Keratinocyte (primary cell): ENCODE results near the gene ACP6. TPM values are rescaled to one million over a fixed set of nuclear protein-coding genes. Genes with fewer than 3 reads are reported as not detected.

Experiments
- DNase-seq: peaks from one replicate; pipeline ENCODE4 v3.0.0-alpha.2; 2011; ENCODE audit warnings: low read depth, missing footprints, low spot score
- FAIRE-seq: peaks from 2 replicates; lab custom pipeline; 2011; peaks lifted over from hg19 to GRCh38; lab: Jason Lieb, UNC
- H2AFZ ChIP-seq: 2 replicates; pipeline ENCODE4 v1.6.0; 2012; ENCODE audit warnings: low read length, control low read depth, inconsistent platforms; ENCODE audit not compliant: control insufficient read depth
- H3K27ac ChIP-seq: 2 replicates; pipeline ENCODE4 v1.5.1; 2011; ENCODE audit warnings: low read length; ENCODE audit not compliant: control insufficient read depth, insufficient read depth
- H3K27me3 ChIP-seq: 3 replicates; pipeline ENCODE4 v1.6.0; 2011; ENCODE audit warnings: low read length; ENCODE audit not compliant: control insufficient read depth, insufficient read depth; ENCODE audit errors: extremely low read depth
- H3K36me3 ChIP-seq, 2 experiments: 2 replicates in 1 of 2; 3 replicates in 1 of 2; pipeline ENCODE4 v1.5.1; 2011; ENCODE audit warnings: low read length in 2 of 2, mild to moderate bottlenecking in 1 of 2; ENCODE audit not compliant: control insufficient read depth in 2 of 2, insufficient read depth in 2 of 2; ENCODE audit errors: extremely low read depth in 1 of 2
- H3K4me1 ChIP-seq: 3 replicates; pipeline ENCODE4 v1.5.1; 2011; ENCODE audit warnings: low read length; ENCODE audit not compliant: control insufficient read depth, insufficient read depth; ENCODE audit errors: extremely low read depth
- H3K4me2 ChIP-seq: 3 replicates; pipeline ENCODE4 v1.6.0; 2011; ENCODE audit warnings: low read depth, low read length; ENCODE audit not compliant: control insufficient read depth, insufficient read depth; ENCODE audit errors: extremely low read depth
- H3K4me3 ChIP-seq, 3 experiments: fragments of 200-600 bp in 1 of 3; sonication (generic) in 1 of 3; 2 replicates in 2 of 3; 3 replicates in 1 of 3; pipeline ENCODE4 v1.5.1; 2011 to 2016; ENCODE audit warnings: low read length in 3 of 3, mild to moderate bottlenecking in 3 of 3, control low read depth in 2 of 3, inconsistent platforms in 1 of 3, low read depth in 1 of 3, mixed read lengths in 1 of 3, mixed run types in 1 of 3, moderate library complexity in 1 of 3; ENCODE audit not compliant: control insufficient read depth in 2 of 3, insufficient read depth in 2 of 3; ENCODE audit errors: extremely low read depth in 1 of 3
- H3K79me2 ChIP-seq: 2 replicates; pipeline ENCODE4 v1.6.0; 2012; ENCODE audit warnings: low read length; ENCODE audit not compliant: control insufficient read depth, insufficient read depth
- H3K9ac ChIP-seq: 3 replicates; pipeline ENCODE4 v1.6.0; 2011; ENCODE audit warnings: low read length; ENCODE audit not compliant: control insufficient read depth, insufficient read depth; ENCODE audit errors: extremely low read depth
- H3K9me1 ChIP-seq: 3 replicates; pipeline ENCODE4 v1.6.0; 2011; ENCODE audit warnings: low read length; ENCODE audit not compliant: control insufficient read depth, insufficient read depth; ENCODE audit errors: extremely low read depth
- H3K9me3 ChIP-seq: 2 replicates; pipeline ENCODE4 v1.5.1; 2012; ENCODE audit warnings: low read depth, low read length; ENCODE audit not compliant: control insufficient read depth
- H4K20me1 ChIP-seq: 3 replicates; pipeline ENCODE4 v1.6.0; 2011; ENCODE audit warnings: low read length; ENCODE audit not compliant: control insufficient read depth, insufficient read depth; ENCODE audit errors: extremely low read depth
- CTCF ChIP-seq, 3 experiments: IDR thresholded peaks in 1 of 3; conservative IDR thresholded peaks in 1 of 3; optimal IDR thresholded peaks in 1 of 3; 2 replicates in 2 of 3; 3 replicates in 1 of 3; pipeline versions ENCODE3 to v1.5.1; 2011; ENCODE audit warnings: low read length in 3 of 3, mild to moderate bottlenecking in 3 of 3, moderate library complexity in 2 of 3, control low read depth in 1 of 3, inconsistent platforms in 1 of 3; ENCODE audit not compliant: insufficient read depth in 2 of 3; ENCODE audit errors: extremely low read depth in 1 of 3
- EZH2 ChIP-seq: IDR thresholded peaks from one replicate; pipeline ENCODE4 v1.6.1; 2012; ENCODE audit warnings: inconsistent platforms, mild to moderate bottlenecking, low read length, moderate library complexity
- dilution Hi-C: fragments of 300-500 bp; cut with MboI; formaldehyde crosslinking; loops from one replicate; pipeline ENCODE4 v1.7.0; 2020; ENCODE audit warnings: low sequenced_read_pairs; ENCODE audit not compliant: extremely low pct_ligation_motif_present
- polyA plus RNA-seq, 5 experiments: library from polyadenylated mRNA; depleted of rRNA in 3 of 5; stranded (reverse) in 3 of 5; stranded (forward) in 1 of 5; unstranded in 1 of 5; fragments of >200 nt; gene quantifications; 1 replicate in 1 of 5; 2 replicates in 3 of 5; 3 replicates in 1 of 5; pipeline versions ENCODE4 v1.2.1 to v1.2.3, GENCODE V29; 2011 to 2012; ENCODE audit warnings: missing spikeins in 2 of 5, low read depth in 1 of 5, low replicate concordance in 1 of 5
- small RNA-seq, 3 experiments: library from RNA; depleted of rRNA; stranded (forward); fragments of <200 nt; gene quantifications; one replicate each; pipeline ENCODE3, GENCODE V24; 2012; ENCODE audit warnings: low read depth in 3 of 3, low replicate concordance in 1 of 3; ENCODE audit not compliant: insufficient read length in 3 of 3

The ACP6 gene
- polyA plus RNA-seq, 1 donor (not counting 4 experiments of a cell fraction or from before 2014, with no cell fraction given) = 7.4 TPM

DNA sequence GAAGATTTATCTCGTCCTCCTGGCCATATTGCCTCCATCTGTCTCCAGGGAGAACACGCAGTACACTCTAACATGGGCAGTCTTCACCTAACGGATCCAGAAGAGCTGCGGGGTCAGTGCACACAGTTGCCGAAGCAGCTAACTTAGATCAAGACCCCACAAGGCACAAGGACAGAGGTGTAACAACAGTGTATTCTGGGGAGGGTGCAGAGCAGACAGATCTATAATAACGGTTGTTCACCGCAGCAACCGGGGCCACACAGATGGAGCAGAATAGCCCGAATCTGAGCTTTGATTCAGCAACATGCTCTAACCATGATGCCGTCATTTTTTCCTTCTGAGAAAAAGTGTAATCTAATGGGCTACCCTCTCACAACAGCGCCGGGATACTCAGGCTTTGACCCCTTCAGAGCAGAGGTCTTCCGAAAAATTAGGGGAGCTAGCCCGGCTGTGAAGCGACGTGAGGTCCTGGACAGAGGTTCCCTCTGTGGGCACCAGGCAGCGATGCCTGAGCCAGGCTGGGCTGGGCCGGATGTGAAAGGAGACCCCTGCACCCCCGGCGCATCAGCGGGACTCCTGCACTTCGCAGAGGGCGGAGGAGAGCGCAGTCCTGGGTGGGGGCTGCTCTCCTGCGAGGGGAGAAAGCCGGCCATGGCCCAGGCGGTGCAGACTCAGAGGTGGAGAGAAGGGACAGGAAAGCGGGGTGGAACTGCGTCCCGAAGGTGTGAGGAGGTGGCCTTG is 71.5 kb downstream of the ACP6 start:
- Histone ChIP-seq H3K36me3 (no peaks in the 10 kb centered on the region), H3K27ac (peak overlapping the region; percentile 4), H4K20me1 (no peaks in the 10 kb centered on the region), H3K27me3 (peaks cover 10% of the 10 kb centered on the region), H3K9me1 (no peaks in the 10 kb centered on the region), H3K79me2 (no peaks in the 10 kb centered on the region), H3K9ac (peak overlapping the region; percentile 68), H3K4me1 (peaks cover 15% of the 10 kb centered on the region), H3K4me2 (peak overlapping the region; percentile 96), H3K4me3 (peak overlapping the region; percentile 65 to 84 (median 68)), H3K9me3 (no peaks in the 10 kb centered on the region), H2AFZ (peak overlapping the region; percentile 96)
- DNase-seq (no peak), FAIRE-seq (no peak)
- dilution Hi-C loops = no loop called here
- peak; percentile 61 for TF ChIP-seq EZH2
- TF ChIP-seq CTCF (optimal IDR thresholded peaks at IDR 0.05 in 1 of 3, IDR thresholded peaks at IDR 0.05 in 1 of 3, conservative IDR thresholded peaks at IDR 0.05 in 1 of 3; ENCODE audit: extremely low read depth in 1 of 3, insufficient read depth in 2 of 3, low read length in 3 of 3) = no peak

DNA sequence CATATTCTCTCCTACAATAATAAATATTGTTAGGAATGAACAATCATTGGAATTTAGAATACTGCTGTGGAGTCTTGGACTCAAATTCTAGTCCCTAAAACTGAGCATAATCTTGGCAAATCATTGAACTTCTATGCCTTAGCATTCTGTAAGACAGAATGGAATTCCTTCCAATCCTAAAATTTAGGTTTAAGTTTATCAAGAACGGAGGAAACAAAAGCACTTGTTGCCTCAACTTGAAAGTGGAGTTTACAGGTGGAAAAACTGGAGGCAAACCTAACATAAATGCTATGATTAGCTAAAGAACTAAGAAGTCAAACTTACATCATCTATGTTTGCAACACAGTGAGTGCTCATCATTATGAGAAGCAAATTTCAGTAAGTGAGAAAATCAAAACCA is 73.3 kb downstream of the ACP6 start:
- Histone ChIP-seq H3K4me3 (no peak overlapping the region), H3K79me2 (no peaks in the 10 kb centered on the region), H2AFZ (no peak overlapping the region), H3K9ac (no peak overlapping the region), H3K36me3 (no peaks in the 10 kb centered on the region), H3K27ac (no peak overlapping the region), H4K20me1 (no peaks in the 10 kb centered on the region), H3K9me1 (no peaks in the 10 kb centered on the region), H3K9me3 (no peaks in the 10 kb centered on the region), H3K4me2 (no peak overlapping the region), H3K27me3 (peaks cover 21% of the 10 kb centered on the region), H3K4me1 (peaks cover 15% of the 10 kb centered on the region)
- FAIRE-seq (no peak), DNase-seq (no peak)
- TF ChIP-seq EZH2 (no peak), CTCF (optimal IDR thresholded peaks at IDR 0.05 in 1 of 3, IDR thresholded peaks at IDR 0.05 in 1 of 3, conservative IDR thresholded peaks at IDR 0.05 in 1 of 3; ENCODE audit: extremely low read depth in 1 of 3, insufficient read depth in 2 of 3, low read length in 3 of 3) (no peak)
- dilution Hi-C loops = no loop called here

Small RNA genes within 50 kb of the gene (small RNA-seq; reads per million reads assigned to genes)
- 0 reads per million in 3 experiments for gene RN7SL261P

Other genes starting within 250 kb of the ACP6 start
- 1.5 to 7.9 TPM (median 3.2 TPM) in 3 replicates for gene BCL9, start 129.0 kb downstream of the ACP6 start, polyA plus RNA-seq
- 44.0 to 83.1 TPM (median 82.1 TPM) in 3 replicates for gene GJA5, start 90.1 kb upstream of the ACP6 start, polyA plus RNA-seq
- gene GJA8, start 232.3 kb upstream of the ACP6 start, polyA plus RNA-seq = not detected in 3 replicates